Activated CD4-positive, alpha-beta T cell treated with anti-CD3 and anti-CD28 coated beads, Interleukin-2, amount 10 ng/mL, durations not matched to agents 24 days and 14 days (primary cell): Measurements from ENCODE around the gene GLRX2. TPM values are rescaled to one million over a fixed set of nuclear protein-coding genes. Genes with fewer than 3 reads are reported as not detected.
"Not testable (repeated sequence)": the region's sequence is repeated elsewhere in the genome, so short reads cannot be mapped to it uniquely, and the experiment has no call there.

Source experiments
- DNase-seq: peaks from one replicate; pipeline ENCODE4 v3.0.0; 2022
- H3K27ac Mint-ChIP-seq: one replicate; pipeline ENCODE4 v1.8.0; 2022; ENCODE audit warnings: mild to moderate bottlenecking, mixed read lengths
- H3K27me3 Mint-ChIP-seq: one replicate; pipeline ENCODE4 v1.8.0; 2022; ENCODE audit warnings: mixed read lengths
- H3K36me3 Mint-ChIP-seq: one replicate; pipeline ENCODE4 v1.8.0; 2022; ENCODE audit warnings: low read depth, mild to moderate bottlenecking, mixed read lengths
- H3K4me1 Mint-ChIP-seq: one replicate; pipeline ENCODE4 v1.8.0; 2021; ENCODE audit warnings: mixed read lengths
- H3K4me3 Mint-ChIP-seq: one replicate; pipeline ENCODE4 v1.8.0; 2022; ENCODE audit warnings: mild to moderate bottlenecking, moderate library complexity, mixed read lengths
- H3K9me3 Mint-ChIP-seq: one replicate; pipeline ENCODE4 v1.8.0; 2021; ENCODE audit warnings: mixed read lengths
- intact Hi-C: fragments of 100-400 bp; cut with micrococcal nuclease; formaldehyde crosslinking; loops from one replicate; pipeline ENCODE4 v1.15.1; 2023
- total RNA-seq: library from RNA; stranded (reverse); gene quantifications from 2 replicates; pipeline ENCODE4 v1.2.3, GENCODE V29; 2022

Gene GLRX2
- total RNA-seq, 1 donor from 2014 or later: 32.6 TPM

GRCh38 chr1:193118803-193119730, 13.9 kb upstream of the GLRX2 start:
- Mint-ChIP-seq H3K4me1 (peaks cover 29% of the 10 kb centered on the region), H3K36me3 (peaks cover 6% of the 10 kb centered on the region), H3K27me3 (peaks cover 10% of the 10 kb centered on the region), H3K4me3 (no peak overlapping the region), H3K27ac (peak overlapping the region; percentile 0), H3K9me3 (no peaks in the 10 kb centered on the region)
- intact Hi-C loops: no loop called here
- DNase-seq: no peak

- H3K4me3 Mint-ChIP-seq: no peak overlapping the region
- no peak overlapping the region for H3K27ac Mint-ChIP-seq
- H3K27me3 Mint-ChIP-seq: peaks cover 10% of the 10 kb centered on the region
Measured at GRCh38 chr1:193118194-193118593, 13.0 kb upstream of the GLRX2 start.

GRCh38 chr1:193117167-193117566, 12.0 kb upstream of the GLRX2 start:
- H3K27me3 Mint-ChIP-seq, H3K4me3 Mint-ChIP-seq, H3K36me3 Mint-ChIP-seq, DNase-seq, intact Hi-C loops, H3K9me3 Mint-ChIP-seq, H3K27ac Mint-ChIP-seq: not testable (repeated sequence)
- peaks cover 16% of the 10 kb centered on the region for H3K4me1 Mint-ChIP-seq

More at GRCh38 chr1:193118194-193118593, 13.0 kb upstream of the GLRX2 start:
- no peaks in the 10 kb centered on the region for H3K9me3 Mint-ChIP-seq
- H3K36me3 Mint-ChIP-seq: peaks cover 6% of the 10 kb centered on the region
- intact Hi-C loops: no loop called here
- peaks cover 22% of the 10 kb centered on the region for H3K4me1 Mint-ChIP-seq
- no peak for DNase-seq

- peaks cover 9% of the 10 kb centered on the region for H3K4me1 Mint-ChIP-seq
- DNase-seq: no peak
- peaks cover 12% of the 10 kb centered on the region for H3K27me3 Mint-ChIP-seq
- no peak overlapping the region for H3K4me3 Mint-ChIP-seq
- no peak overlapping the region for H3K27ac Mint-ChIP-seq
- no peaks in the 10 kb centered on the region for H3K36me3 Mint-ChIP-seq
- H3K9me3 Mint-ChIP-seq: no peaks in the 10 kb centered on the region
- intact Hi-C loops: no loop called here
Measured at GRCh38 chr1:193115629-193116227, 10.5 kb upstream of the GLRX2 start.

GRCh38 chr1:193114485-193115095, 9.4 kb upstream of the GLRX2 start:
- Mint-ChIP-seq H3K4me1 (peaks cover 9% of the 10 kb centered on the region), H3K9me3 (no peaks in the 10 kb centered on the region), H3K36me3 (no peaks in the 10 kb centered on the region), H3K4me3 (no peak overlapping the region), H3K27ac (no peak overlapping the region), H3K27me3 (peaks cover 6% of the 10 kb centered on the region)
- DNase-seq: no peak
- intact Hi-C loops: no loop called here

GRCh38 chr1:193113992-193114332, 8.7 kb upstream of the GLRX2 start:
- intact Hi-C loops: no loop called here
- H3K9me3 Mint-ChIP-seq: no peaks in the 10 kb centered on the region
- no peak overlapping the region for H3K27ac Mint-ChIP-seq
- H3K27me3 Mint-ChIP-seq: peaks cover 4% of the 10 kb centered on the region
- H3K4me1 Mint-ChIP-seq: peaks cover 4% of the 10 kb centered on the region
- no peaks in the 10 kb centered on the region for H3K36me3 Mint-ChIP-seq
- H3K4me3 Mint-ChIP-seq: no peak overlapping the region
- no peak for DNase-seq

- Mint-ChIP-seq H3K4me1 (no peaks in the 10 kb centered on the region), H3K36me3 (no peaks in the 10 kb centered on the region), H3K9me3 (no peaks in the 10 kb centered on the region), H3K27ac (no peak overlapping the region), H3K27me3 (peaks cover 6% of the 10 kb centered on the region), H3K4me3 (no peak overlapping the region)
- no peak for DNase-seq
- intact Hi-C loops: no loop called here
Measured at GRCh38 chr1:193113258-193113991, 8.2 kb upstream of the GLRX2 start.

- H3K27me3 Mint-ChIP-seq: peaks cover 9% of the 10 kb centered on the region
- H3K4me1 Mint-ChIP-seq: no peaks in the 10 kb centered on the region
- intact Hi-C loops: no loop called here
- H3K36me3 Mint-ChIP-seq: no peaks in the 10 kb centered on the region
- H3K9me3 Mint-ChIP-seq: no peaks in the 10 kb centered on the region
- H3K4me3 Mint-ChIP-seq: no peak overlapping the region
- no peak for DNase-seq
- no peak overlapping the region for H3K27ac Mint-ChIP-seq
Measured at GRCh38 chr1:193111641-193112090, 6.5 kb upstream of the GLRX2 start.

GRCh38 chr1:193110864-193111263, 5.7 kb upstream of the GLRX2 start:
- DNase-seq: no peak
- no peak overlapping the region for H3K4me3 Mint-ChIP-seq
- no peak overlapping the region for H3K27ac Mint-ChIP-seq
- no peaks in the 10 kb centered on the region for H3K36me3 Mint-ChIP-seq
- intact Hi-C loops: no loop called here
- peaks cover 9% of the 10 kb centered on the region for H3K27me3 Mint-ChIP-seq
- no peaks in the 10 kb centered on the region for H3K9me3 Mint-ChIP-seq
- no peaks in the 10 kb centered on the region for H3K4me1 Mint-ChIP-seq

GRCh38 chr1:193110246-193110645, 5.0 kb upstream of the GLRX2 start:
- no peak for DNase-seq
- Mint-ChIP-seq H3K27me3 (peaks cover 9% of the 10 kb centered on the region), H3K9me3 (no peaks in the 10 kb centered on the region), H3K36me3 (no peaks in the 10 kb centered on the region), H3K4me1 (peaks cover 4% of the 10 kb centered on the region), H3K4me3 (no peak overlapping the region), H3K27ac (no peak overlapping the region)
- intact Hi-C loops: no loop called here

GRCh38 chr1:193109619-193110018, 4.4 kb upstream of the GLRX2 start:
- Mint-ChIP-seq H3K27me3 (peaks cover 9% of the 10 kb centered on the region), H3K36me3 (no peaks in the 10 kb centered on the region), H3K27ac (no peak overlapping the region), H3K9me3 (no peaks in the 10 kb centered on the region), H3K4me3 (no peak overlapping the region), H3K4me1 (peaks cover 4% of the 10 kb centered on the region)
- DNase-seq: no peak
- intact Hi-C loops: loop anchor here (5.0 kb wide), 1 partner anchor 302 kb away; the partner anchor contains the start of gene RGS2

- no peak overlapping the region for H3K4me3 Mint-ChIP-seq
- no peaks in the 10 kb centered on the region for H3K36me3 Mint-ChIP-seq
- no peak overlapping the region for H3K27ac Mint-ChIP-seq
- H3K4me1 Mint-ChIP-seq: peaks cover 11% of the 10 kb centered on the region
- DNase-seq: no peak
- peaks cover 9% of the 10 kb centered on the region for H3K27me3 Mint-ChIP-seq
- H3K9me3 Mint-ChIP-seq: no peaks in the 10 kb centered on the region
- intact Hi-C loops: loop anchor here (5.0 kb wide), 1 partner anchor 301 kb away; the partner anchor contains the start of gene RGS2
Measured at GRCh38 chr1:193108471-193108870, 3.3 kb upstream of the GLRX2 start.

- no peak for DNase-seq
- Mint-ChIP-seq H3K4me1 (peaks cover 20% of the 10 kb centered on the region), H3K4me3 (peak overlapping the region; percentile 94), H3K36me3 (no peaks in the 10 kb centered on the region), H3K27ac (peak overlapping the region; percentile 74), H3K9me3 (no peaks in the 10 kb centered on the region), H3K27me3 (peaks cover 7% of the 10 kb centered on the region)
- intact Hi-C loops: loop anchor here (1.0 to 5.0 kb wide), 3 partner anchors 17 to 298 kb away; partner anchors contain the start of genes CDC73, RGS2, RO60 and UCHL5
Measured at GRCh38 chr1:193105821-193106177, 585 bp upstream of the GLRX2 start.
